ENCODE results near the gene GPR173.

The GPR173 gene

GRCh38 chrX:53071604-53072417 lies 23.2 kb downstream of the GPR173 start:
- Histone ChIP-seq H3K4me3 (ENCODE audit: low read depth, low read length) (peak overlapping the region; percentile 48), H3K27ac (peak overlapping the region; percentile 61), H3K4me1 (no peaks in the 10 kb centered on the region), H3K9ac (no peak overlapping the region), H3K79me2 (no peaks in the 10 kb centered on the region), H2AFZ (peak overlapping the region; percentile 72), H3K9me3 (ENCODE audit: control insufficient read depth, low read length) (no peaks in the 10 kb centered on the region), H3K4me2 (ENCODE audit: low read length) (peak overlapping the region; percentile 61), H3K36me3 (ENCODE audit: control insufficient read depth, insufficient read depth, low read length) (no peaks in the 10 kb centered on the region), H3K27me3 (ENCODE audit: control insufficient read depth, insufficient read depth, low read length) (no peaks in the 10 kb centered on the region)
- peak; percentile 62 for TF ChIP-seq CTCF (IDR thresholded peaks at IDR 0.05)

GRCh38 chrX:53072418-53073114 lies 24.0 kb downstream of the GPR173 start:
- no peak overlapping the region for H3K9ac ChIP-seq
- H3K4me3 ChIP-seq (ENCODE audit: low read depth, low read length), result no peak overlapping the region
- TF ChIP-seq CTCF (IDR thresholded peaks at IDR 0.05), result no peak
- peak overlapping the region; percentile 61 for H3K4me2 ChIP-seq (ENCODE audit: low read length)
- H3K27ac ChIP-seq, result peak overlapping the region; percentile 61
- H2AFZ ChIP-seq, result peak overlapping the region; percentile 72
- H3K4me1 ChIP-seq, result no peaks in the 10 kb centered on the region
- H3K36me3 ChIP-seq (ENCODE audit: control insufficient read depth, insufficient read depth, low read length), result no peaks in the 10 kb centered on the region
- no peaks in the 10 kb centered on the region for H3K9me3 ChIP-seq (ENCODE audit: control insufficient read depth, low read length)
- H3K79me2 ChIP-seq, result no peaks in the 10 kb centered on the region
- H3K27me3 ChIP-seq (ENCODE audit: control insufficient read depth, insufficient read depth, low read length), result no peaks in the 10 kb centered on the region

- Histone ChIP-seq H3K79me2 (no peaks in the 10 kb centered on the region), H3K27me3 (ENCODE audit: control insufficient read depth, insufficient read depth, low read length) (no peaks in the 10 kb centered on the region), H3K36me3 (ENCODE audit: control insufficient read depth, insufficient read depth, low read length) (no peaks in the 10 kb centered on the region), H3K9ac (no peak overlapping the region), H3K9me3 (ENCODE audit: control insufficient read depth, low read length) (no peaks in the 10 kb centered on the region), H2AFZ (peak overlapping the region; percentile 72), H3K27ac (peak overlapping the region; percentile 61), H3K4me2 (ENCODE audit: low read length) (no peak overlapping the region), H3K4me1 (no peaks in the 10 kb centered on the region), H3K4me3 (ENCODE audit: low read depth, low read length) (no peak overlapping the region)
- no peak for TF ChIP-seq CTCF (IDR thresholded peaks at IDR 0.05)
Observed at GRCh38 chrX:53073115-53073586, 24.6 kb downstream of the GPR173 start.

- Histone ChIP-seq H3K4me3 (ENCODE audit: low read depth, low read length) (no peak overlapping the region), H3K36me3 (ENCODE audit: control insufficient read depth, insufficient read depth, low read length) (no peaks in the 10 kb centered on the region), H3K27me3 (ENCODE audit: control insufficient read depth, insufficient read depth, low read length) (no peaks in the 10 kb centered on the region), H3K4me1 (no peaks in the 10 kb centered on the region), H3K4me2 (ENCODE audit: low read length) (no peak overlapping the region), H3K9ac (no peak overlapping the region), H3K79me2 (no peaks in the 10 kb centered on the region), H3K9me3 (ENCODE audit: control insufficient read depth, low read length) (no peaks in the 10 kb centered on the region), H3K27ac (no peak overlapping the region), H2AFZ (no peak overlapping the region)
- no peak for TF ChIP-seq CTCF (IDR thresholded peaks at IDR 0.05)
Observed at GRCh38 chrX:53075011-53075410, 26.4 kb downstream of the GPR173 start.

All from parathyroid adenoma (tissue), 2 donors.